Prostate gland (tissue), 2 donors: ENCODE measurements around the gene PDE6G.

ENCODE experiments used
- CTCF ChIP-seq, 4 experiments: fragments of 200-600 bp in 2 of 4; fragments of 450-650 bp in 2 of 4; sonication (generic) in 2 of 4; IDR thresholded peaks; 1 replicate in 3 of 4; 2 replicates in 1 of 4; pipeline ENCODE4 v1.5.1; 2016 to 2019; ENCODE audit warnings: antibody characterized with exemption in 4 of 4, mild to moderate bottlenecking in 2 of 4, moderate library complexity in 2 of 4
- POLR2A ChIP-seq: fragments of 450-650 bp; IDR thresholded peaks from one replicate; pipeline ENCODE4 v1.6.1; 2016; ENCODE audit warnings: antibody characterized with exemption, mild to moderate bottlenecking
- POLR2AphosphoS5 ChIP-seq: sonication (generic); formaldehyde crosslinking; IDR thresholded peaks from one replicate; pipeline ENCODE4 v1.6.1; 2017; ENCODE audit warnings: antibody characterized with exemption

GRCh38 chr17:81693509-81694210 is 37.3 kb upstream of the PDE6G start:
- no peak for TF ChIP-seq CTCF (IDR thresholded peaks at IDR 0.05)
- TF ChIP-seq POLR2AphosphoS5: no peak
- no peak for TF ChIP-seq POLR2A
